Brain microvascular endothelial cell (primary cell): ENCODE data around the gene C9orf43.

Experiments used
- DNase-seq: peaks from one replicate; pipeline ENCODE4 v3.0.0-alpha.2; 2020
- H3K27ac ChIP-seq: fragments of 250-450 bp; sonication (Bioruptor Pico); 2 replicates; pipeline ENCODE4 v1.5.1; 2020; ENCODE audit warnings: mild to moderate bottlenecking, moderate library complexity
- H3K27me3 ChIP-seq: fragments of 250-450 bp; sonication (Bioruptor Pico); replicated peaks from 2 replicates; pipeline ENCODE4 v1.5.1; 2020; ENCODE audit warnings: mild to moderate bottlenecking
- H3K36me3 ChIP-seq: fragments of 250-450 bp; sonication (Bioruptor Pico); replicated peaks from 2 replicates; pipeline ENCODE4 v1.5.1; 2020; ENCODE audit warnings: mild to moderate bottlenecking
- H3K4me3 ChIP-seq: 2 replicates; pipeline ENCODE4 v1.5.1; 2011; ENCODE audit warnings: low read depth, mild to moderate bottlenecking, control low read depth, low read length, moderate library complexity
- CTCF ChIP-seq: IDR thresholded peaks from 2 replicates; pipeline ENCODE4 v1.5.1; 2011; ENCODE audit warnings: low read depth, mild to moderate bottlenecking, moderate library complexity, low read length, control low read depth, inconsistent platforms; ENCODE audit errors: missing control alignments
- in situ Hi-C: cut with HindIII; loops from 2 replicates; pipeline ENCODE4 v1.10.0; 2017; ENCODE audit warnings: low sequenced_read_pairs, low pct_ligation_motif_present

Gene C9orf43

DNA sequence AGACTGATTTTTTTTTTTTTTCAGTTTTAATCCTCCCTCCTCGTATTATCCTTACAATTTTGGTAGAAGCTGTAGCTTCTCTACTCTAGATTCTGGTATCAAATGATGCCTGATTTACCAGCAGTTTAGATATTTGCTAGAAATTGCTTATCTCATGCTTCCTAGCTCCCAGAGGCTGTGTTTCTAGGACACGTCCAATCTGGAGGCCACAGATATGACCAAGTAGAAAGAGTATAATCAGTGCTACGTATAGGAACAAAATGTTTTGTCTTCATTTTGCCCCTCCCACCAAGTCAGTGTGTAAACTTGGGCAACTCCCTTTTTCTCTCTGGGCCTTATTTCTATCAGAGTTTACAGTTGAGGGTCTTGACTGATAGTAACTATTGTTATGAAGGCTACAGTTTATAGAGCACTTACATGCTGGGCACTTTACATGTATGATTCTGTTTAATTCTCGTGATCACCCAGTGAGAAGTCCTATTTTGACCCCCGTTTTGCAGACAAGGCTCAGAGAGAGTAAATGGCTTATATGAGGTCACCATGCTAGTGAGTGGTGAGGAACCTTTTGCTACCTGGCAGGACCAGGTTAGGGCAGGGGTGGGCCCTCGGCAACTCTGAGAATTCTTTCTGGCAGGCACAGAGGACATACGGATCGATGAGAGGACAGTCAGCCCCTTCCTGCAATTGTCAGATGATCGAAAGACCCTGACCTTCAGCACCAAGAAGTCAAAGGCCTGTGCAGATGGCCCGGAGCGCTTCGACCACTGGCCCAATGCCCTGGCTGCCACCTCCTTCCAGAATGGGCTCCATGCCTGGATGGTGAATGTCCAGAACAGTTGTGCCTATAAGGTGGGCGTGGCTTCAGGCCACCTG lies 41.3 kb upstream of the C9orf43 start:
- no peak for TF ChIP-seq CTCF

GRCh38 chr9:113369855-113370140 lies 40.7 kb upstream of the C9orf43 start:
- Histone ChIP-seq H3K27me3 (no peaks in the 10 kb centered on the region), H3K27ac (no peak overlapping the region), H3K36me3 (no peaks in the 10 kb centered on the region), H3K4me3 (no peak overlapping the region)
- DNase-seq: no peak
- no peak for TF ChIP-seq CTCF
- in situ Hi-C loops: no loop called here

More for the DNA sequence above, 41.3 kb upstream of the C9orf43 start:
- in situ Hi-C loops: no loop called here
- no peak overlapping the region for H3K4me3 ChIP-seq
- H3K36me3 ChIP-seq: no peaks in the 10 kb centered on the region
- no peaks in the 10 kb centered on the region for H3K27me3 ChIP-seq
- H3K27ac ChIP-seq: no peak overlapping the region
- no peak for DNase-seq

DNA sequence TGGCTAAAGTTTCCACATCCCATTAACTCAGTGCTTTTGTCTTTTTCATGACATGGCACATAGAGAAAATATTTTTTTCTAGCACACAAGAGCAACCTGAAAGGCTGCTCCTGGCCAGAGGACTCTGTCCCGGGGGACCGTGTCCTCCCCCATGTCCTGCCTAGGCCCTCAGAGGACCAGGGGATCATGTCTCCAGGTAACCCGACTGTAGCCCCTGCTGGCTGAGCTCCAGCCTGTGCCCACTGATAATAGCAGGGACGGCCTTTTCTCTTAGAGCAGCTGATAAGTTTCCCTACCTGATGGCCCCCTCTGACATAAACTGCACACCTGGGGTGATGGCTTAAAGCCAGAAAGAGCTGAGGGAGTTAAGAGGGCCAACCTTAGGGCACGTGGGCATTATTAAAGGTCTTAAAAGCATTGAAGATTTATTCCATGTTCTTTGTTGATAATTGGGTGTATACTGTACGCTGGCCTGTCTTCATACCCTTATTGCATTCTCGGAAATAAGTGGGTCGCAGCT lies 39.7 kb upstream of the C9orf43 start:
- Histone ChIP-seq H3K27ac (no peak overlapping the region), H3K36me3 (no peaks in the 10 kb centered on the region), H3K27me3 (no peaks in the 10 kb centered on the region), H3K4me3 (no peak overlapping the region)
- in situ Hi-C loops: no loop called here
- DNase-seq: no peak
- TF ChIP-seq CTCF: no peak

DNA sequence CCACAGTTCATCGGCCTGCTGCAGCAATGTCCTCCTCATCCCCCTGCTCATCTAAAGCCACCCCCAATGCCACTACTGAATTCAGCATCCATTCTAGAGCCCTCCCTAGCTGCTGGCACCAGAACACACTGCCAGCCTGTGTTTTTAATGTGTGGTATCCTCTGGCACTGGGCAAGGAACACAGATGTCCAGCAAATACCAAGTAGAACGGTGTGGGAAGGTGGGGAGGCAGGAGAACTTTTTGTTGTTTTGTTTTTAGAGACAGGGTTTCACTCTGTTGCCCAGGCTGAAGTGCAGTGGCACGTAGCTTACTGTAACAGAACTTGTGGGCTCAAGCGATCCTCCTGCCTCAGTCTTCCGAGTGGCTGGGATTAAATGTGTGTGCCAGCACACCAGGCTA lies 38.5 kb upstream of the C9orf43 start:
- no peak overlapping the region for H3K4me3 ChIP-seq
- in situ Hi-C loops: no loop called here
- no peak overlapping the region for H3K27ac ChIP-seq
- H3K27me3 ChIP-seq: no peaks in the 10 kb centered on the region
- no peak for TF ChIP-seq CTCF
- no peak for DNase-seq
- H3K36me3 ChIP-seq: no peaks in the 10 kb centered on the region

DNA sequence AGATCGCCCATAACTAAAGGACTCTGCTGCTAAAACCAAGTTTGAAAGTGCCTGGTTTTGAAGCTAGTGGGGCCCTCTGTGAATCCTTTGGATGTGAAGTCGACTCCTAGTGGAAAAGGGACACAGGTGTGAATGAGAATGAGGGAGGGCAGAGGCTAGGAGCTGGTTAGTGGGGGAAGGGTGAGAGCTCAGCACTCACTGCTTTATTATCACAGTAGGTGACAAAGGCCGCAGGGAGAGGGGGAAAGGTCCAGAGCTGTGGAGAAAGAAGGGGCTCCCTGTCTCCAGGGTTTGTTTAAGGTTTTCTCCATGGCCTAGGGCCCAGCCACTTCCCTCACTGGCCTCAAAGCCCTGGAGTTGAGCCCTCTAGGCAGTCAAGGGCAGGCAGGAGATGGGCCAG lies 37.3 kb upstream of the C9orf43 start:
- TF ChIP-seq CTCF: no peak

More for the DNA sequence above, 37.3 kb upstream of the C9orf43 start:
- H3K27ac ChIP-seq: no peak overlapping the region
- no peaks in the 10 kb centered on the region for H3K36me3 ChIP-seq
- no peaks in the 10 kb centered on the region for H3K27me3 ChIP-seq
- in situ Hi-C loops: no loop called here
- DNase-seq: no peak
- H3K4me3 ChIP-seq: no peak overlapping the region
